ENCODE data around the gene XYLT2. TPM values are rescaled to one million over a fixed set of nuclear protein-coding genes. Genes with fewer than 3 reads are reported as not detected.
A peak's percentile ranks its signal among the peaks of the same experiment; 100 is the strongest.
"Not testable (repeated sequence)": the region's sequence is repeated elsewhere in the genome, so short reads cannot be mapped to it uniquely, and the experiment has no call there.

Gene XYLT2
- total RNA-seq, 1 donor from 2014 or later = 51.3 TPM

- H3K4me3 ChIP-seq = no peak overlapping the region
- no peak for DNase-seq (ENCODE audit: low spot score in 2 of 2)
- H3K27ac ChIP-seq = no peak overlapping the region
- no peaks in the 10 kb centered on the region for H3K27me3 ChIP-seq
- H3K9me3 ChIP-seq = no peaks in the 10 kb centered on the region
- intact Hi-C loops (cut with DNase I) = no loop called here
- no peak for TF ChIP-seq CTCF (IDR thresholded peaks at IDR 0.05)
- peaks cover 3 to 21% of the 10 kb centered on the region in 2 donors for H3K4me1 ChIP-seq
- H3K36me3 ChIP-seq = peaks cover 49 to 51% of the 10 kb centered on the region in 2 donors
Measured at GRCh38 chr17:50394711-50395110, 48.8 kb downstream of the XYLT2 start.

- H3K4me3 ChIP-seq = peak overlapping the region; percentile 93 to 98
- DNase-seq (ENCODE audit: low spot score in 2 of 2) = peak in 1 of 2 donors; percentile 66
- intact Hi-C loops (cut with DNase I) = loop anchor here (1.0 to 2.0 kb wide), 2 partner anchors 23 to 84 kb away; partner anchors contain the start of genes EME1 and MRPL27
- H3K4me1 ChIP-seq = peaks cover 3 to 21% of the 10 kb centered on the region in 2 donors
- no peaks in the 10 kb centered on the region for H3K9me3 ChIP-seq
- peak overlapping the region; percentile 71 to 91 for H3K27ac ChIP-seq
- H3K36me3 ChIP-seq = peaks cover 32 to 33% of the 10 kb centered on the region in 2 donors
- no peaks in the 10 kb centered on the region for H3K27me3 ChIP-seq
- no peak for TF ChIP-seq CTCF (IDR thresholded peaks at IDR 0.05)
Measured at GRCh38 chr17:50396261-50397110, 50.6 kb downstream of the XYLT2 start.

GRCh38 chr17:50397111-50397918 is 51.4 kb downstream of the XYLT2 start, which contains the start of gene LRRC59:
Gene LRRC59 (minus strand): TSS chr17:50397523. CDS start chr17:50397317, 206 bp downstream.
- TF ChIP-seq CTCF (IDR thresholded peaks at IDR 0.05) = peak; percentile 91 to 99 (median 97)
- Histone ChIP-seq H3K4me3 (peak within 1 kb of the TSS; percentile 93 to 98), H3K9me3 (no peaks in the 10 kb centered on the region), H3K36me3 (peaks cover 23 to 25% of the 10 kb centered on the region in 2 donors), H3K27ac (peak within 1 kb of the TSS; percentile 71 to 91), H3K4me1 (peaks cover 3 to 21% of the 10 kb centered on the region in 2 donors), H3K27me3 (no peaks in the 10 kb centered on the region)
- intact Hi-C loops (cut with DNase I) = loop anchor here (1.0 to 2.0 kb wide), 2 partner anchors 24 to 83 kb away; partner anchors contain the start of genes EME1 and MRPL27
- peak; percentile 36 to 94 for DNase-seq (ENCODE audit: low spot score in 2 of 2)

- Histone ChIP-seq H3K4me1 (peaks cover 3 to 21% of the 10 kb centered on the region in 2 donors), H3K36me3 (peaks cover 18 to 19% of the 10 kb centered on the region in 2 donors), H3K27ac (peak overlapping the region in 1 of 2 donors; percentile 71), H3K4me3 (peak overlapping the region; percentile 93 to 98), H3K9me3 (no peaks in the 10 kb centered on the region), H3K27me3 (no peaks in the 10 kb centered on the region)
- no peak for TF ChIP-seq CTCF (IDR thresholded peaks at IDR 0.05)
- intact Hi-C loops (cut with DNase I) = loop anchor here (1.0 to 2.0 kb wide), 2 partner anchors 25 to 83 kb away; partner anchors contain the start of genes EME1 and MRPL27
- no peak for DNase-seq (ENCODE audit: low spot score in 2 of 2)
Measured at GRCh38 chr17:50397919-50398285, 52.0 kb downstream of the XYLT2 start.

GRCh38 chr17:50398672-50399071 is 52.7 kb downstream of the XYLT2 start:
- intact Hi-C loops (cut with DNase I); DNase-seq (ENCODE audit: low spot score in 2 of 2); H3K27me3 ChIP-seq; H3K27ac ChIP-seq; H3K9me3 ChIP-seq; H3K4me3 ChIP-seq: not testable (repeated sequence)
- Histone ChIP-seq H3K36me3 (peaks cover 10 to 11% of the 10 kb centered on the region in 2 donors), H3K4me1 (peaks cover 3 to 21% of the 10 kb centered on the region in 2 donors)

- DNase-seq (ENCODE audit: low spot score in 2 of 2); H3K4me3 ChIP-seq; H3K9me3 ChIP-seq; H3K27ac ChIP-seq; intact Hi-C loops (cut with DNase I); H3K36me3 ChIP-seq; H3K27me3 ChIP-seq: not testable (repeated sequence)
- peaks cover 3 to 21% of the 10 kb centered on the region in 2 donors for H3K4me1 ChIP-seq
Measured at GRCh38 chr17:50399591-50399990, 53.7 kb downstream of the XYLT2 start.

- H3K4me1 ChIP-seq; H3K27me3 ChIP-seq; H3K36me3 ChIP-seq; H3K27ac ChIP-seq; DNase-seq (ENCODE audit: low spot score in 2 of 2); intact Hi-C loops (cut with DNase I); H3K9me3 ChIP-seq; H3K4me3 ChIP-seq: not testable (repeated sequence)
Measured at GRCh38 chr17:50405351-50405750, 59.4 kb downstream of the XYLT2 start.

Measured in ascending aorta (tissue), 2 donors.